WTC11 (cell line): Measurements from ENCODE around the gene WDR82. TPM values are rescaled to one million over a fixed set of nuclear protein-coding genes. Genes with fewer than 3 reads are reported as not detected.
"Not testable (repeated sequence)": the region's sequence is repeated elsewhere in the genome, so short reads cannot be mapped to it uniquely, and the experiment has no call there.

Experiments
- ATAC-seq: fragments of 200-7000 bp; cut with Tn5 transposase; 2 replicates; pipeline ENCODE4 v1.10.0; 2021; ENCODE audit warnings: mild to moderate bottlenecking, moderate library complexity
- CTCF ChIA-PET: fragments of 300-600 bp; sonication (Branson Sonifier 250); formaldehyde crosslinking; loops from one replicate; lab custom pipeline; 2021; ENCODE audit warnings: antibody characterized with exemption; lab: Charles Lee
- POLR2A ChIA-PET: fragments of 350-600 bp; sonication (Branson Sonifier 250); formaldehyde crosslinking; loops from one replicate; lab custom pipeline; 2021; ENCODE audit warnings: antibody characterized with exemption; lab: Charles Lee
- DNase-seq: peaks from one replicate; pipeline ENCODE4 v3.0.0; 2021; ENCODE audit warnings: low spot score
- H3K27ac Mint-ChIP-seq: 2 replicates; pipeline ENCODE4 v1.8.0; 2021; ENCODE audit warnings: mixed read lengths
- H3K27me3 Mint-ChIP-seq: 2 replicates; pipeline ENCODE4 v1.8.0; 2021; ENCODE audit warnings: low read depth, mild to moderate bottlenecking, moderate library complexity, mixed read lengths
- H3K36me3 Mint-ChIP-seq: 2 replicates; pipeline ENCODE4 v1.8.0; 2021; ENCODE audit warnings: mixed read lengths
- H3K4me1 Mint-ChIP-seq: 2 replicates; pipeline ENCODE4 v1.8.0; 2022; ENCODE audit warnings: mixed read lengths
- H3K4me3 Mint-ChIP-seq: 2 replicates; pipeline ENCODE4 v1.8.0; 2021; ENCODE audit warnings: mild to moderate bottlenecking, moderate library complexity, mixed read lengths
- H3K9me3 Mint-ChIP-seq: 2 replicates; pipeline ENCODE4 v1.8.0; 2021; ENCODE audit warnings: mixed read lengths
- ATF1 ChIP-seq: sonication (generic); formaldehyde crosslinking; IDR thresholded peaks from 2 replicates; pipeline ENCODE4 v1.8.1; 2023; ENCODE audit warnings: mild to moderate bottlenecking, moderate library complexity, missing genetic modification reagents
- CBFB ChIP-seq: sonication (generic); formaldehyde crosslinking; IDR thresholded peaks from 2 replicates; pipeline ENCODE4 v1.8.1; 2022; ENCODE audit warnings: mild to moderate bottlenecking, low read depth, missing genetic modification reagents
- GABPB1 ChIP-seq: sonication (generic); formaldehyde crosslinking; IDR thresholded peaks from 2 replicates; pipeline ENCODE4 v1.8.1; 2023; ENCODE audit warnings: mild to moderate bottlenecking, missing genetic modification reagents
- GTF2I ChIP-seq: fragments of 250-450 bp; sonication (Bioruptor Pico); conservative IDR thresholded peaks from 2 replicates; pipeline ENCODE4 v1.4.0; 2021; ENCODE audit warnings: mild to moderate bottlenecking
- RELA ChIP-seq: sonication (generic); formaldehyde crosslinking; IDR thresholded peaks from 2 replicates; pipeline ENCODE4 v1.8.1; 2022; ENCODE audit warnings: missing genetic modification reagents, mild to moderate bottlenecking, borderline replicate concordance
- ZNF317 ChIP-seq: sonication (generic); formaldehyde crosslinking; IDR thresholded peaks from 2 replicates; pipeline ENCODE4 v1.8.1; 2023; ENCODE audit warnings: low read depth, mild to moderate bottlenecking, moderate library complexity, missing genetic modification reagents, borderline replicate concordance
- ZNF512 ChIP-seq: sonication (generic); formaldehyde crosslinking; IDR thresholded peaks from 2 replicates; pipeline ENCODE4 v1.8.1; 2022; ENCODE audit warnings: missing genetic modification reagents, borderline replicate concordance
- ZSCAN18 ChIP-seq: fragments of 250-450 bp; sonication (Bioruptor Pico); IDR thresholded peaks from 2 replicates; pipeline ENCODE4 v2.1.2; 2022; ENCODE audit warnings: mild to moderate bottlenecking, moderate library complexity
- total RNA-seq: library from RNA; stranded (reverse); gene quantifications from 3 replicates; pipeline ENCODE4 v1.2.3, GENCODE V29; 2021
- TF ChIP-seq, protein P1 (sequence below): sonication (generic); formaldehyde crosslinking; conservative IDR thresholded peaks from 2 replicates; pipeline ENCODE4 v1.8.1; 2022; ENCODE audit warnings: mild to moderate bottlenecking, missing genetic modification reagents
- TF ChIP-seq, protein P2 (sequence below): sonication (generic); formaldehyde crosslinking; IDR thresholded peaks from 2 replicates; pipeline ENCODE4 v1.8.1; 2022; ENCODE audit warnings: mild to moderate bottlenecking, moderate library complexity, missing genetic modification reagents
- TF ChIP-seq, protein P3 (sequence below): sonication (generic); formaldehyde crosslinking; IDR thresholded peaks from 2 replicates; pipeline ENCODE4 v1.8.1; 2022; ENCODE audit warnings: low read depth, mild to moderate bottlenecking, moderate library complexity, missing genetic modification reagents, borderline replicate concordance
- TF ChIP-seq, protein P4 (sequence below): sonication (generic); formaldehyde crosslinking; IDR thresholded peaks from 2 replicates; pipeline ENCODE4 v1.8.0; 2023; ENCODE audit warnings: missing genetic modification reagents

The WDR82 gene
- total RNA-seq, 1 experiment from 2014 or later = 69.7 TPM

GRCh38 chr3:52288674-52289073, 10.2 kb upstream of the WDR82 start:
- H3K27me3 Mint-ChIP-seq = no peaks in the 10 kb centered on the region
- DNase-seq (no peak), ATAC-seq (no peak)
- ChIA-PET POLR2A (interaction anchor here (1.1 to 2.7 kb wide), 2 partner anchors 11 to 43 kb away, joined by 3 to 26 read pairs; partner anchors contain the start of gene WDR82), CTCF (interaction anchor here (1.1 to 2.7 kb wide), 7 partner anchors 10 to 100 kb away, joined by 3 to 20 read pairs (median 4); no protein-coding TSS in a partner anchor)
- no peaks in the 10 kb centered on the region for H3K36me3 Mint-ChIP-seq
- peaks cover 5% of the 10 kb centered on the region for H3K4me1 Mint-ChIP-seq
- peak overlapping the region; percentile 76; the same call in 1 of the 2 replicates for H3K27ac Mint-ChIP-seq
- TF ChIP-seq RELA (CRISPR knock-in tag) (no peak), ZNF512 (CRISPR knock-in tag) (no peak), ZSCAN18 (CRISPR knock-in tag) (no peak), GTF2I (no peak), ATF1 (no peak), CBFB (CRISPR knock-in tag) (no peak)
- TF ChIP-seq, protein P1, sequence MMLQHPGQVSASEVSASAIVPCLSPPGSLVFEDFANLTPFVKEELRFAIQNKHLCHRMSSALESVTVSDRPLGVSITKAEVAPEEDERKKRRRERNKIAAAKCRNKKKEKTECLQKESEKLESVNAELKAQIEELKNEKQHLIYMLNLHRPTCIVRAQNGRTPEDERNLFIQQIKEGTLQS (CRISPR knock-in tag) = no peak
- TF ChIP-seq, protein P2, sequence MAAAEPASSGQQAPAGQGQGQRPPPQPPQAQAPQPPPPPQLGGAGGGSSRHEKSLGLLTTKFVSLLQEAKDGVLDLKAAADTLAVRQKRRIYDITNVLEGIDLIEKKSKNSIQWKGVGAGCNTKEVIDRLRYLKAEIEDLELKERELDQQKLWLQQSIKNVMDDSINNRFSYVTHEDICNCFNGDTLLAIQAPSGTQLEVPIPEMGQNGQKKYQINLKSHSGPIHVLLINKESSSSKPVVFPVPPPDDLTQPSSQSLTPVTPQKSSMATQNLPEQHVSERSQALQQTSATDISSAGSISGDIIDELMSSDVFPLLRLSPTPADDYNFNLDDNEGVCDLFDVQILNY = no peak
- TF ChIP-seq, protein P3, sequence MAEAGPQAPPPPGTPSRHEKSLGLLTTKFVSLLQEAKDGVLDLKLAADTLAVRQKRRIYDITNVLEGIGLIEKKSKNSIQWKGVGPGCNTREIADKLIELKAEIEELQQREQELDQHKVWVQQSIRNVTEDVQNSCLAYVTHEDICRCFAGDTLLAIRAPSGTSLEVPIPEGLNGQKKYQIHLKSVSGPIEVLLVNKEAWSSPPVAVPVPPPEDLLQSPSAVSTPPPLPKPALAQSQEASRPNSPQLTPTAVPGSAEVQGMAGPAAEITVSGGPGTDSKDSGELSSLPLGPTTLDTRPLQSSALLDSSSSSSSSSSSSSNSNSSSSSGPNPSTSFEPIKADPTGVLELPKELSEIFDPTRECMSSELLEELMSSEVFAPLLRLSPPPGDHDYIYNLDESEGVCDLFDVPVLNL (CRISPR knock-in tag) = no peak
- no peaks in the 10 kb centered on the region for H3K9me3 Mint-ChIP-seq
- peak overlapping the region; percentile 88 for H3K4me3 Mint-ChIP-seq

GRCh38 chr3:52286777-52287110, 8.3 kb upstream of the WDR82 start:
- H3K27ac Mint-ChIP-seq = peak overlapping the region; percentile 100
- H3K9me3 Mint-ChIP-seq = no peaks in the 10 kb centered on the region
- ChIA-PET POLR2A (interaction anchor here (2.7 kb wide), 1 partner anchor 9 kb away, joined by 26 read pairs; the partner anchor contains the start of gene WDR82), CTCF (interaction anchor here (1.3 to 2.7 kb wide), 2 partner anchors 66 to 98 kb away, joined by 8 to 20 read pairs; no protein-coding TSS in a partner anchor)
- no peaks in the 10 kb centered on the region for H3K27me3 Mint-ChIP-seq
- peaks cover 5% of the 10 kb centered on the region for H3K4me1 Mint-ChIP-seq
- peak overlapping the region; percentile 88 for H3K4me3 Mint-ChIP-seq
- no peaks in the 10 kb centered on the region for H3K36me3 Mint-ChIP-seq
- ATAC-seq (no peak), DNase-seq (peak; percentile 7)
- TF ChIP-seq CBFB (CRISPR knock-in tag) = no peak
- TF ChIP-seq, protein P4, sequence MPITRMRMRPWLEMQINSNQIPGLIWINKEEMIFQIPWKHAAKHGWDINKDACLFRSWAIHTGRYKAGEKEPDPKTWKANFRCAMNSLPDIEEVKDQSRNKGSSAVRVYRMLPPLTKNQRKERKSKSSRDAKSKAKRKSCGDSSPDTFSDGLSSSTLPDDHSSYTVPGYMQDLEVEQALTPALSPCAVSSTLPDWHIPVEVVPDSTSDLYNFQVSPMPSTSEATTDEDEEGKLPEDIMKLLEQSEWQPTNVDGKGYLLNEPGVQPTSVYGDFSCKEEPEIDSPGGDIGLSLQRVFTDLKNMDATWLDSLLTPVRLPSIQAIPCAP (CRISPR knock-in tag) = no peak
- TF ChIP-seq ZNF317 = no peak
- peak; percentile 25; the same call in 1 of the 2 replicates for TF ChIP-seq GABPB1 (CRISPR knock-in tag)

DNA sequence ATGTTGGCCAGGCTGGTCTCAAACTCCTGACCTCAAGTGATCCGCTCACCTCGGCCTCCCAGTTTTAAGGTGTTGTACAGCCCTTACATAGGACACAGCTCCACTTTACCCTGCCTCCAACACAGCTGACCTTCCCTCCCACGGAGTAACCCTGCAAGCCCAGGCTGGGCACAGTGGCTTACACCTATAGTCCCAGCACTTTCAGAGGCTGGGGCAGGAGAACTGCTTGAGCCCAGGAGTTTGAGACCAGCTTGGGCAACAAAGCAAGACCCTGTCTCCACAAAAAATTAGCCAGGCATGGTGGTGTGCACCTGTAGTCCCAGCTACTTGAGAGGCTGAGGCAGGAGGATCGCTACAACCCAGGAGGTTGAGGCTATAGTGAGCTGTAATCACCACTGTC, 5.6 kb upstream of the WDR82 start:
- H3K27me3 Mint-ChIP-seq, H3K4me3 Mint-ChIP-seq, H3K9me3 Mint-ChIP-seq, ATAC-seq, H3K27ac Mint-ChIP-seq, H3K36me3 Mint-ChIP-seq: not testable (repeated sequence)
- ChIA-PET CTCF (interaction anchor here (0.8 kb wide), 1 partner anchor 101 kb away, joined by 3 read pairs; no protein-coding TSS in a partner anchor), POLR2A (interaction anchor here (0.6 kb wide), 2 partner anchors 48 to 247 kb away, joined by 3 read pairs; no protein-coding TSS in a partner anchor)
- DNase-seq = peak; percentile 6
- H3K4me1 Mint-ChIP-seq = peaks cover 12% of the 10 kb centered on the region
